BLaER1 treated with 17β-estradiol and CSF1 and Interleukin-3, amounts not matched to agents 10 nM and 100 nM (cell line): Measurements from ENCODE around the gene CORO6.

ENCODE experiments used
- H3K27ac ChIP-seq, 11 experiments: shearing (Covaris generic); formaldehyde crosslinking; 2 replicates each; pipeline ENCODE4 v1.8.1; 2022
- H3K27me3 ChIP-seq, 11 experiments: shearing (Covaris generic); formaldehyde crosslinking; 2 replicates each; pipeline ENCODE4 v1.8.1; 2022
- H3K36me3 ChIP-seq, 11 experiments: shearing (Covaris generic); formaldehyde crosslinking; 2 replicates each; pipeline ENCODE4 v1.8.1; 2022
- H3K4me1 ChIP-seq, 10 experiments: shearing (Covaris generic); formaldehyde crosslinking; 2 replicates each; pipeline ENCODE4 v1.8.1; 2022
- H3K4me2 ChIP-seq, 11 experiments: shearing (Covaris generic); formaldehyde crosslinking; 2 replicates each; pipeline ENCODE4 v1.8.1; 2022
- H3K4me3 ChIP-seq, 10 experiments: shearing (Covaris generic); formaldehyde crosslinking; 2 replicates each; pipeline ENCODE4 v1.8.1; 2022
- H3K9ac ChIP-seq, 11 experiments: shearing (Covaris generic); formaldehyde crosslinking; 2 replicates each; pipeline ENCODE4 v1.8.1; 2022
- H3K9me3 ChIP-seq, 11 experiments: shearing (Covaris generic); formaldehyde crosslinking; replicated peaks in 1 of 11; 2 replicates each; pipeline ENCODE4 v1.8.1; 2022
- H4K20me1 ChIP-seq, 11 experiments: shearing (Covaris generic); formaldehyde crosslinking; 2 replicates each; pipeline ENCODE4 v1.8.1; 2022
- Cebpa-rat ChIP-seq, 11 experiments: shearing (Covaris generic); IDR thresholded peaks; 2 replicates each; pipeline ENCODE4 v1.8.1; 2022

Gene CORO6

DNA sequence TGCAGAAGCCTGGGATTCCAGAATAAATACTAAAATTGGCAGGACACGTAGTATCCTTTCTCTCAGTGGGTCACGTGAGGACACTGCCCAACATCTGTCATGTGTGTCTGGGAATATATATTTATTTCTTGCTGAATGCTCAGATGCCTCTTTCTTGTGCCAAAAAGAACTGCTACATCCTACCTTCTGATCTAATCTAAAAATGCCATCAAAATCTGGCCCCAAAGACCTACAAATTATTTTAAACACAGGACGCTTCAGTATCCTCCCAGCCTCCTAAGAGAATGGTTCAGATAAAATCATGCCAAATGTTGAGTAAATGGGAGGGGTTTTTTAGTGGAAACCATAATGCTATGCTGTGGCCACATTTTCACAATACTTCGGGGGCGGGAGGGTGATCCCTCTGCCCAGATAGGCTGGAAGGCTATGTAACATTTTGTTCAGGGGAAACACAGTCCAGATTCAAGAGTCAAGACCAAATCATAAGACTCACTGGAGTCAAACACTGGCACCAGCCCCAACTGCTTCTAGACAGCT, 22.9 kb upstream of the CORO6 start:
- Histone ChIP-seq H3K27ac (peak overlapping the region; percentile 40 to 92 (median 70); a peak in 21 of 22 replicates), H3K4me1 (peaks cover 55 to 100% (median 72%) of the 10 kb centered on the region in 10 experiments), H3K27me3 (no peaks in the 10 kb centered on the region)

DNA sequence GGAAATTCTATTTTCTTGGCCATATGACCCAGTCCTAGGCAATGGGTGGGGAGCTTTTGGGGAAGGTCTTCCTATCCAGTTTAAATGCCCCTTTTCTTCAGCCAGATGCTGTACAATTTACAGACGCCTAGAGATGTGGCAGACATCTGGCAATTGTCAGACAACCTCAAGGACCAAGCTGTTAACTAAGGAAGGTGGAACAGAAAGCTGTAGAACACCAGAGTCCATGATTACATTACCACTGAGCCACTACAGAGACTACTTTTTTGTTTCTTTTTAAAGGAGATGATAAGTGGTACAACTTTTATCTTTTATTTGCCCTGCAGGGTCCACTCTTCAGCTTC, 21.1 kb upstream of the CORO6 start:
- peaks cover 73 to 100% (median 89%) of the 10 kb centered on the region in 10 experiments for H3K4me1 ChIP-seq
- peak overlapping the region; percentile 21 to 92 (median 77); a peak in 21 of 22 replicates for H3K27ac ChIP-seq
- H3K36me3 ChIP-seq: peaks cover 39 to 89% (median 57%) of the 10 kb centered on the region in 11 experiments

More for the DNA sequence above, 22.9 kb upstream of the CORO6 start:
- H3K36me3 ChIP-seq: peaks cover 57 to 91% (median 73%) of the 10 kb centered on the region in 11 experiments
- peak overlapping the region in 10 of 11 experiments; percentile 24 to 70 (median 38); a peak in 13 of 22 replicates for H3K9ac ChIP-seq
- peaks cover 0 to 16% (median 0%) of the 10 kb centered on the region in 11 experiments; a peak in 2 of 22 replicates for H4K20me1 ChIP-seq
- TF ChIP-seq Cebpa-rat (IDR thresholded peaks at IDR 0.05): no peak
- no peaks in the 10 kb centered on the region for H3K9me3 ChIP-seq
- H3K4me2 ChIP-seq: peak overlapping the region; percentile 25 to 89 (median 78); a peak in 21 of 22 replicates
- H3K4me3 ChIP-seq: no peak overlapping the region

DNA sequence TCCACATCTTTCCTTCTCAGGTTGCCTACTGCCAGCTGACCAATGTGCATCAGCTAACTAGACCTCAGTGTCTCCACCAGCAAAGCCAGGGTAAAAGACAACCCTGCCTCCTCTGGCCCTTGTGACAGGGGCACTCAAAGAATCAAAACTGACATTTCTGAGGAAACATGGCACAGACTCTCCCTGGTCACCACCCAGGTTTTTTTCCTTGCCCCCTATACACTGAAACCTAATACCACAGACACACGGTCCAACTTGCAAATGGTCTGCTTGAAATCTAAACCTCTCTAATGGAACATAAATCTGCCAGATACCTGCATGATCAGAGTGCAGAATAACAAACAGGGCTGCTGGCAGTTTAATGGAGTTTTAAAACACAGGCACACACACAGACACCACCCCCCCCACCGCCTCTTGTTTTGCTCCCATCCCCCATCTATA, 19.5 kb upstream of the CORO6 start:
- Histone ChIP-seq H3K4me3 (peak overlapping the region in 2 of 10 experiments; percentile 0 to 3; a peak in 1 of 20 replicates), H4K20me1 (peaks cover 0 to 33% (median 0%) of the 10 kb centered on the region in 11 experiments; a peak in 5 of 22 replicates), H3K27me3 (no peaks in the 10 kb centered on the region), H3K4me2 (peak overlapping the region; percentile 72 to 92 (median 86)), H3K9me3 (no peaks in the 10 kb centered on the region), H3K36me3 (peaks cover 32 to 89% (median 57%) of the 10 kb centered on the region in 11 experiments), H3K27ac (peak overlapping the region; percentile 31 to 92 (median 77); a peak in 20 of 22 replicates), H3K4me1 (peaks cover 74 to 88% (median 86%) of the 10 kb centered on the region in 10 experiments), H3K9ac (peak overlapping the region in 10 of 11 experiments; percentile 35 to 82 (median 66); a peak in 19 of 22 replicates)
- no peak for TF ChIP-seq Cebpa-rat (IDR thresholded peaks at IDR 0.05)

More for the DNA sequence above, 21.1 kb upstream of the CORO6 start:
- Histone ChIP-seq H3K4me2 (peak overlapping the region; percentile 72 to 92 (median 86)), H3K9me3 (no peaks in the 10 kb centered on the region), H4K20me1 (peaks cover 0 to 21% (median 0%) of the 10 kb centered on the region in 11 experiments; a peak in 5 of 22 replicates), H3K4me3 (no peak overlapping the region), H3K9ac (peak overlapping the region; percentile 36 to 82 (median 60); a peak in 18 of 22 replicates), H3K27me3 (no peaks in the 10 kb centered on the region)
- no peak for TF ChIP-seq Cebpa-rat (IDR thresholded peaks at IDR 0.05)

DNA sequence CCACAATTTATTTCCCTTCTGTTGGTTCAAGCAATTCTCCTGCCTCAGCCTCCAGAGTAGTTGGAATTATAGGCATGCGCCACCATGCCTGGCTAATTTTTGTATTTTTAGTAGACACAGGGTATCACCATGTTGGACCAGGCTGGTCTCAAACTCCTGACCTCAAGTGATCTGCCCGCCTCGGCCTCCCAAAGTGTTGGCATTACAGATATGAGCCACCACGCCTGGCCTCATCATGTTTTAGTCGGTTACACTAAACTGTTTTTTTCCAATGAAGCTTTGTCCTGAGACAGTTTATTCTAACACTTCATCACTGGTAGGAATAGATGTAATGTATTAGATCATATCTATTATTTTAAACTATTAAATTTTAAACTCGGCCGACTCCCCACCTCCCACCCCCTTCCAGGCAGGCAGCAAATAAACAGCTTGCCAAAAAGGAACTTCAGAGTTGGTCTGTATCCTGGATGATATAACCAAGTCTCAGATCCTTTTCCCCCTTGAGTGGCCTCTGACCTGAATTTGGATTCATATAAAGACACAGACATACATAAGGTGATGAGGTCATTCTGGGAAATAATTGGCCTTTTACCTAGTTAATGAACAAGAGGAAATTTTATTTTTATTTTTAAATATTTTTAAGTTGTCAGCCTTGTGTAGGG, 18.4 kb upstream of the CORO6 start:
- H3K27me3 ChIP-seq: no peaks in the 10 kb centered on the region
- H3K36me3 ChIP-seq: peaks cover 32 to 89% (median 57%) of the 10 kb centered on the region in 11 experiments
- peak overlapping the region in 3 of 10 experiments; percentile 3 to 47 (median 46); a peak in 6 of 20 replicates for H3K4me3 ChIP-seq
- H3K4me2 ChIP-seq: peak overlapping the region; percentile 72 to 92 (median 86)
- no peaks in the 10 kb centered on the region for H3K9me3 ChIP-seq
- H3K4me1 ChIP-seq: peaks cover 73 to 78% (median 76%) of the 10 kb centered on the region in 10 experiments
- H4K20me1 ChIP-seq: peaks cover 0 to 44% (median 5%) of the 10 kb centered on the region in 11 experiments; a peak in 9 of 22 replicates
- H3K27ac ChIP-seq: peak overlapping the region; percentile 31 to 92 (median 77); a peak in 20 of 22 replicates
- H3K9ac ChIP-seq: peak overlapping the region; percentile 36 to 82 (median 61); a peak in 20 of 22 replicates
- TF ChIP-seq Cebpa-rat (IDR thresholded peaks at IDR 0.05): no peak

GRCh38 chr17:29640413-29640812, 17.7 kb upstream of the CORO6 start:
- Histone ChIP-seq H3K9me3 (no peaks in the 10 kb centered on the region), H3K9ac (peak overlapping the region; percentile 36 to 82 (median 61); a peak in 21 of 22 replicates), H3K36me3 (peaks cover 35 to 89% (median 57%) of the 10 kb centered on the region in 11 experiments), H3K4me3 (peak overlapping the region in 7 of 10 experiments; percentile 5 to 47 (median 26); a peak in 9 of 20 replicates), H3K4me2 (peak overlapping the region; percentile 72 to 92 (median 86)), H4K20me1 (peaks cover 0 to 51% (median 10%) of the 10 kb centered on the region in 11 experiments; a peak in 11 of 22 replicates), H3K4me1 (peaks cover 66 to 71% (median 69%) of the 10 kb centered on the region in 10 experiments), H3K27me3 (no peaks in the 10 kb centered on the region), H3K27ac (peak overlapping the region; percentile 2 to 92 (median 77); a peak in 21 of 22 replicates)
- TF ChIP-seq Cebpa-rat (IDR thresholded peaks at IDR 0.05): no peak

DNA sequence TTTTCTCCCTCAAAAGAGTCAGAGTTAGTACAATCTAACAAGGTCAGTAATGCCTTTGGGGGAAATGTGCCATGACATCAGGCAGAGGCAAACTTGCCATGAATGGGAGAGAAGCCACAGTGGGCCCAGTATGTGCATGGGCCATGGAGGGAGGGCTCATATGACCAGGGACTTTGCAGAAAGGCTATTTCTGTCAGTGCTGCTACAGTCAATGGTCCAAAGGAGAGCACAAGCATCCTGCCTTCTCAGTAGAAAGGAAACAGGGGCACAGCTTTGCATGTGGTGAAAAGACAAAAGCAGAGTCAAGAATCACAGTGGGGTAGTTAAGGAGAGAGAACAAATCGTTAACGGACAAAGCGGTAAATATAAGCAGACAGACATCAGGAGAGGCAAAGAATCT, 11.2 kb upstream of the CORO6 start:
- no peak overlapping the region for H3K27ac ChIP-seq
- no peaks in the 10 kb centered on the region for H3K27me3 ChIP-seq
- H3K36me3 ChIP-seq: peaks cover 87 to 100% (median 98%) of the 10 kb centered on the region in 11 experiments

GRCh38 chr17:29630630-29631193, 8.0 kb upstream of the CORO6 start:
- peaks cover 70 to 100% (median 93%) of the 10 kb centered on the region in 11 experiments for H3K36me3 ChIP-seq
- H3K27me3 ChIP-seq: no peaks in the 10 kb centered on the region
- H3K4me3 ChIP-seq: no peak overlapping the region
- no peak for TF ChIP-seq Cebpa-rat (IDR thresholded peaks at IDR 0.05)
- H3K9me3 ChIP-seq: no peaks in the 10 kb centered on the region
- no peak overlapping the region for H3K9ac ChIP-seq
- H3K4me1 ChIP-seq: peaks cover 0 to 55% (median 17%) of the 10 kb centered on the region in 10 experiments; a peak in 14 of 20 replicates
- H3K27ac ChIP-seq: no peak overlapping the region
- no peak overlapping the region for H3K4me2 ChIP-seq
- peaks cover 21 to 100% (median 97%) of the 10 kb centered on the region in 11 experiments; a peak in 21 of 22 replicates for H4K20me1 ChIP-seq

More for the DNA sequence above, 11.2 kb upstream of the CORO6 start:
- Histone ChIP-seq H3K4me1 (peaks cover under 1 to 28% (median 13%) of the 10 kb centered on the region in 10 experiments; a peak in 18 of 20 replicates), H3K4me3 (no peak overlapping the region), H3K9ac (no peak overlapping the region), H3K4me2 (no peak overlapping the region), H3K9me3 (no peaks in the 10 kb centered on the region), H4K20me1 (peaks cover 12 to 96% (median 74%) of the 10 kb centered on the region in 11 experiments; a peak in 21 of 22 replicates)
- no peak for TF ChIP-seq Cebpa-rat (IDR thresholded peaks at IDR 0.05)

- H3K36me3 ChIP-seq: peaks cover 62 to 97% (median 86%) of the 10 kb centered on the region in 11 experiments
- H3K27me3 ChIP-seq: no peaks in the 10 kb centered on the region
- H3K27ac ChIP-seq: no peak overlapping the region
- H3K4me1 ChIP-seq: peaks cover 0 to 62% (median 23%) of the 10 kb centered on the region in 10 experiments; a peak in 16 of 20 replicates
- no peak overlapping the region for H3K4me2 ChIP-seq
- no peak overlapping the region for H3K9ac ChIP-seq
- TF ChIP-seq Cebpa-rat (IDR thresholded peaks at IDR 0.05): no peak
- H4K20me1 ChIP-seq: peaks cover 21 to 100% (median 94%) of the 10 kb centered on the region in 11 experiments; a peak in 21 of 22 replicates
- no peak overlapping the region for H3K4me3 ChIP-seq
- H3K9me3 ChIP-seq: no peaks in the 10 kb centered on the region
These were observed 7.1 kb upstream of the CORO6 start for GRCh38 chr17:29629839-29630238.
